Calu3 (cell line): ENCODE measurements around the gene TNFRSF9. TPM values are rescaled to one million over a fixed set of nuclear protein-coding genes. Genes with fewer than 3 reads are reported as not detected.

Experiments
- BruUV-seq: library from RNA; stranded (reverse); fragments of 400-500 nt; replicated peaks from 2 replicates; lab custom pipeline; 2021; lab: Mats Ljungman, UMichigan
- CTCF ChIA-PET: fragments of 300-600 bp; sonication (Branson Sonifier 250); formaldehyde crosslinking; loops from one replicate; lab custom pipeline; 2022; ENCODE audit warnings: antibody characterized with exemption; lab: Charles Lee
- DNase-seq: peaks from one replicate; pipeline ENCODE4 v3.0.0; 2022
- H3K27ac Mint-ChIP-seq: one replicate; pipeline ENCODE4 v1.8.0; 2022; ENCODE audit warnings: mixed read lengths; ENCODE audit not compliant: unreplicated experiment
- H3K27me3 Mint-ChIP-seq: one replicate; pipeline ENCODE4 v1.8.0; 2022; ENCODE audit warnings: mixed read lengths; ENCODE audit not compliant: unreplicated experiment
- H3K36me3 Mint-ChIP-seq: one replicate; pipeline ENCODE4 v1.8.0; 2022; ENCODE audit warnings: mild to moderate bottlenecking, moderate library complexity, mixed read lengths; ENCODE audit not compliant: insufficient read depth, unreplicated experiment
- H3K4me1 Mint-ChIP-seq: one replicate; pipeline ENCODE4 v1.8.0; 2022; ENCODE audit warnings: mild to moderate bottlenecking, low read depth, mixed read lengths; ENCODE audit not compliant: unreplicated experiment
- H3K4me3 Mint-ChIP-seq: one replicate; pipeline ENCODE4 v1.8.0; 2022; ENCODE audit warnings: mild to moderate bottlenecking, low read depth, moderate library complexity, mixed read lengths; ENCODE audit not compliant: unreplicated experiment
- H3K9me3 Mint-ChIP-seq: one replicate; pipeline ENCODE4 v1.8.0; 2022; ENCODE audit warnings: low read depth, mixed read lengths; ENCODE audit not compliant: unreplicated experiment
- intact Hi-C: fragments of 100-400 bp; cut with micrococcal nuclease; formaldehyde crosslinking; loops from one replicate; pipeline ENCODE4 v1.10.0; 2022; ENCODE audit not compliant: unreplicated experiment
- total RNA-seq: library from RNA; stranded (reverse); gene quantifications from 2 replicates; pipeline ENCODE4 v1.2.3, GENCODE V29; 2022
- TF ChIP-seq, protein P1 (sequence below): fragments of 200-600 bp; IDR thresholded peaks from one replicate; pipeline ENCODE4 v1.8.0; 2022; ENCODE audit warnings: antibody characterized with exemption; ENCODE audit not compliant: unreplicated experiment

The TNFRSF9 gene
- total RNA-seq, 1 experiment from 2014 or later, result 0.42 TPM

DNA sequence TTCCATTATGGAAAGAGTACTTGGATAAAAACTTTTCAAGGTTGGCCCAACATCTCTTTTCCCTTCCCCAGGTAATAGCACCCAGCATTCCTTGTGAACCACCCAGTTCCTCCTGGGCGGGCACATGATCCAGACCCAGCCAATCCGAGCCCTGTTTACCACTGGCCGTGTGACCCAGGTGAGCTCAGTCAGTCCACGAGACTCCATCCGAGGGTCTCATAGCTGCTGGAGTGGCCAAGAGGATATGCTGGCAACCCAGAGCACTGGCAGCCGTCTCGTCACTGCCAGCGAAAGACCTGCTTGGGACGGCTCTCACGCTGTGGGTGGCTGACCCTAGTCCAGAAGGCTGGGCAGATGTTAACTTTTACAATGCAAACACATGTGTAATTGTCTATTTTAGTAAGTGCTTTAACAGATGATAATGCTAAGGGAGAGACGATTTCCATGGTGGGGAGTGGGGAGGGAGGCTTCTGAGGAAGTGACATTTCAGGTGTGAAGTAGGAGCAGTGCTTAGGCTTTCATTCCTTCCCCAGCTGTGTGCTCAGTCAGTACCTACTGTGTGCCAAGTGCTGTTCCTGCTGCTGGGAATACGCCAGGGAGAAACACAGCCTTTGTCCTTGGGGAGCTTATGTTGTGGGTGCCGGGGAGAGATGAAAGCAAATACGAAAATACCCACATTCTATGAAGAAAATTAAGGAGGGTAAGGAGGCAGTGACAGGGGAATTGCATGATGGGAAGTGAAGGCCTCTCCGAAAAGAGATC lies 45.4 kb upstream of the TNFRSF9 start:
- DNase-seq, result no peak
- BruUV-seq, result no TSS peak
- no peaks in the 10 kb centered on the region for H3K4me1 Mint-ChIP-seq
- H3K27me3 Mint-ChIP-seq, result no peaks in the 10 kb centered on the region
- H3K27ac Mint-ChIP-seq, result no peak overlapping the region
- intact Hi-C loops, result no loop called here
- peaks cover 37% of the 10 kb centered on the region for H3K36me3 Mint-ChIP-seq
- no peak overlapping the region for H3K4me3 Mint-ChIP-seq
- TF ChIP-seq, protein P1, sequence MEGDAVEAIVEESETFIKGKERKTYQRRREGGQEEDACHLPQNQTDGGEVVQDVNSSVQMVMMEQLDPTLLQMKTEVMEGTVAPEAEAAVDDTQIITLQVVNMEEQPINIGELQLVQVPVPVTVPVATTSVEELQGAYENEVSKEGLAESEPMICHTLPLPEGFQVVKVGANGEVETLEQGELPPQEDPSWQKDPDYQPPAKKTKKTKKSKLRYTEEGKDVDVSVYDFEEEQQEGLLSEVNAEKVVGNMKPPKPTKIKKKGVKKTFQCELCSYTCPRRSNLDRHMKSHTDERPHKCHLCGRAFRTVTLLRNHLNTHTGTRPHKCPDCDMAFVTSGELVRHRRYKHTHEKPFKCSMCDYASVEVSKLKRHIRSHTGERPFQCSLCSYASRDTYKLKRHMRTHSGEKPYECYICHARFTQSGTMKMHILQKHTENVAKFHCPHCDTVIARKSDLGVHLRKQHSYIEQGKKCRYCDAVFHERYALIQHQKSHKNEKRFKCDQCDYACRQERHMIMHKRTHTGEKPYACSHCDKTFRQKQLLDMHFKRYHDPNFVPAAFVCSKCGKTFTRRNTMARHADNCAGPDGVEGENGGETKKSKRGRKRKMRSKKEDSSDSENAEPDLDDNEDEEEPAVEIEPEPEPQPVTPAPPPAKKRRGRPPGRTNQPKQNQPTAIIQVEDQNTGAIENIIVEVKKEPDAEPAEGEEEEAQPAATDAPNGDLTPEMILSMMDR, result no peak
- H3K9me3 Mint-ChIP-seq, result peaks cover 3% of the 10 kb centered on the region
- CTCF ChIA-PET, result no interaction called here

DNA sequence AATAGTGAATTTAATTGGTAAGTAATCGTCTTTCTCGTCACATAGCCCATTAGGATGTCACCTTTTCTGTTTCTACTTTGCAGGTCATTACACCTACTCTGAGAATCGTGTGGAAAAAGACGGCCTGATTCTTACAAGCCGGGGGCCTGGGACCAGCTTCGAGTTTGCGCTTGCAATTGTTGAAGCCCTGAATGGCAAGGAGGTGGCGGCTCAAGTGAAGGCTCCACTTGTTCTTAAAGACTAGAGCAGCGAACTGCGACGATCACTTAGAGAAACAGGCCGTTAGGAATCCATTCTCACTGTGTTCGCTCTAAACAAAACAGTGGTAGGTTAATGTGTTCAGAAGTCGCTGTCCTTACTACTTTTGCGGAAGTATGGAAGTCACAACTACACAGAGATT lies 44.2 kb upstream of the TNFRSF9 start:
- H3K27me3 Mint-ChIP-seq, result no peaks in the 10 kb centered on the region
- H3K4me3 Mint-ChIP-seq, result no peak overlapping the region
- TF ChIP-seq, protein P1, result no peak
- H3K36me3 Mint-ChIP-seq, result peaks cover 44% of the 10 kb centered on the region
- H3K4me1 Mint-ChIP-seq, result no peaks in the 10 kb centered on the region
- intact Hi-C loops, result no loop called here
- BruUV-seq, result no TSS peak
- no peak overlapping the region for H3K27ac Mint-ChIP-seq
- CTCF ChIA-PET, result no interaction called here
- no peak for DNase-seq
- no peaks in the 10 kb centered on the region for H3K9me3 Mint-ChIP-seq

DNA sequence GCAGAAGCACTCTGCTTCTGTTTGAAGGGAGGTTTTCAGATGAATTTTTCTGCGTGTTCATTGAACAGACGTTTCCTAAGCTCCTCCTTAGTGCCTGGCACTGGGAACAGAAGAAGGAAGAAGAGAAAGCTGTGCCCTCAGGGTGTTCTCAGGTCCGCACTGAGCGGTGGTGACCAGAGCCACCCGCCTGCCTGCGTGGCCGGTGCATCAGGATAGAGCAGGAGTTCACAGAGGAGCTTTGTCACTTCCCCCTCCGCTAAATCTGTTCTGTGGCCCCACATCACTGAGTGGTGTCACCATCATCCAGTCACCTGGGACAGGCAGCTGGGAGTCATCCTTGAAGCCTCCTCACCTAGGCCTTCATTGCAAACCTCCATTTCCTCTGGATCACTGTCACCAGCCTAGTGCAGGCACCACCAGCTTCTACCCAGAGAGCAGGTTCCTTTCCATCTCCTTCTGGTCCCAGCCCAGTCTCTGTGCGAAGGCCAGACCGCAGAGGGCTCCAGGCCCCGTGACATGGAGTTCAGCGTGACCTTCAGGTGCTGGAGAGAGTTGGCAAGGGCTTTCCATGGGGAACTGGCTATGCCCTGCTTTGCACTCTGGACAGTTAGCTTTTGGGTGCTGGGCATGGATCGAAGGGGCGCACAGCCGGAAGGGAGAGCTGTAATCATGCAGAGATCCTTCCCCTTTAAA lies 42.6 kb upstream of the TNFRSF9 start:
- DNase-seq, result no peak
- no TSS peak for BruUV-seq
- intact Hi-C loops, result loop anchor here (2.0 kb wide), 1 partner anchor 366 kb away; no protein-coding TSS in a partner anchor
- Mint-ChIP-seq H3K9me3 (no peaks in the 10 kb centered on the region), H3K27me3 (no peaks in the 10 kb centered on the region), H3K27ac (no peak overlapping the region), H3K4me3 (no peak overlapping the region), H3K36me3 (peaks cover 44% of the 10 kb centered on the region), H3K4me1 (no peaks in the 10 kb centered on the region)
- CTCF ChIA-PET, result interaction anchor here (0.5 to 1.7 kb wide), 2 partner anchors 331 to 741 kb away, joined by 3 to 5 read pairs; no protein-coding TSS in a partner anchor
- TF ChIP-seq, protein P1, result no peak

DNA sequence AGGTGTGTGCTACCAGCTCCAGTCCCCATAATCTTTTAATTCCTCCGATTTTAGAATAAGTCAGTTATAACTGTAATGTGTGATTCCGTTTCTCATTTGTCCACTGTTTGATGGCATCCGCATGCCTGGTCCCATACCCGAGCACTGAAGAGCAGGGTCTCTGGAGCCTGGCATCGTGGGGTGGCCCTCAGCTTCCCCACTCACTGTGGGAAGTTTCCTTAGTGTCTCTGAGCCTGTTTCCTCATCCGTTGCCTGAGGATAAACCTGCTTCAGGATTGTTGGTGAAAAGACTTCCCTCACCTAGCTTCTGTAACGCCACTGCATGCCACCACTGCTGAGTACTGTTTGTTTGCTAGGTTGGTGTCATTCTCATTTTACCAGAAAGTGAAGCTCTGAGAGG lies 40.3 kb upstream of the TNFRSF9 start:
- H3K4me1 Mint-ChIP-seq, result no peaks in the 10 kb centered on the region
- no TSS peak for BruUV-seq
- CTCF ChIA-PET, result interaction anchor here (1.2 kb wide), 1 partner anchor 34 kb away, joined by 3 read pairs; no protein-coding TSS in a partner anchor
- no peak overlapping the region for H3K27ac Mint-ChIP-seq
- H3K4me3 Mint-ChIP-seq, result no peak overlapping the region
- H3K27me3 Mint-ChIP-seq, result no peaks in the 10 kb centered on the region
- TF ChIP-seq, protein P1, result no peak
- DNase-seq, result no peak
- intact Hi-C loops, result no loop called here
- H3K9me3 Mint-ChIP-seq, result no peaks in the 10 kb centered on the region
- peaks cover 25% of the 10 kb centered on the region for H3K36me3 Mint-ChIP-seq
